NCI-H2107 treated with DMSO at 0.1 percent for 48 hours (cell line): Measurements from ENCODE around the gene ATG14.
A peak's percentile ranks its signal among the peaks of the same experiment; 100 is the strongest.
"Not testable (repeated sequence)": the region's sequence is repeated elsewhere in the genome, so short reads cannot be mapped to it uniquely, and the experiment has no call there.

Experiments
- DNase-seq: peaks from one replicate; lab custom pipeline; 2025; ENCODE audit not compliant: unreplicated experiment; lab: John Stamatoyannopoulos, UW

ATG14 gene

GRCh38 chr14:55434805-55435174 lies 23.2 kb upstream of the ATG14 start:
- no peak for DNase-seq

- no peak for DNase-seq
Measured at GRCh38 chr14:55433880-55434804, 22.5 kb upstream of the ATG14 start.

GRCh38 chr14:55432628-55433027 lies 21.0 kb upstream of the ATG14 start:
- DNase-seq, result no peak

- peak; percentile 89 for DNase-seq
Measured at GRCh38 chr14:55430024-55430690, 18.5 kb upstream of the ATG14 start.

GRCh38 chr14:55427439-55427838 lies 15.8 kb upstream of the ATG14 start:
- DNase-seq, result no peak

GRCh38 chr14:55426891-55427290 lies 15.3 kb upstream of the ATG14 start:
- DNase-seq, result no peak

- DNase-seq, result no peak
Measured at GRCh38 chr14:55425091-55425490, 13.5 kb upstream of the ATG14 start.

- DNase-seq, result no peak
Measured at GRCh38 chr14:55423969-55424368, 12.3 kb upstream of the ATG14 start.

- not testable (repeated sequence) for DNase-seq
Measured at GRCh38 chr14:55422338-55422737, 10.7 kb upstream of the ATG14 start.

GRCh38 chr14:55419663-55420062 lies 8.0 kb upstream of the ATG14 start:
- no peak for DNase-seq

- DNase-seq, result no peak
Measured at GRCh38 chr14:55418411-55418810, 6.8 kb upstream of the ATG14 start.

GRCh38 chr14:55417955-55418354 lies 6.3 kb upstream of the ATG14 start:
- DNase-seq, result no peak

GRCh38 chr14:55416866-55417265 lies 5.2 kb upstream of the ATG14 start:
- DNase-seq, result peak; percentile 26

GRCh38 chr14:55414551-55414950 lies 2.9 kb upstream of the ATG14 start:
- DNase-seq, result no peak

- no peak for DNase-seq
Measured at GRCh38 chr14:55412676-55413075, 1.0 kb upstream of the ATG14 start.

GRCh38 chr14:55410876-55411275 lies 754 bp downstream of the ATG14 start:
- no peak for DNase-seq

GRCh38 chr14:55404173-55404854 lies 7.3 kb downstream of the ATG14 start:
- no peak for DNase-seq

- no peak for DNase-seq
Measured at GRCh38 chr14:55401751-55402150, 9.9 kb downstream of the ATG14 start.

- DNase-seq, result no peak
Measured at GRCh38 chr14:55399852-55400251, 11.8 kb downstream of the ATG14 start.

- DNase-seq, result no peak
Measured at GRCh38 chr14:55399183-55399582, 12.4 kb downstream of the ATG14 start.

GRCh38 chr14:55398679-55399078 lies 13.0 kb downstream of the ATG14 start:
- no peak for DNase-seq

GRCh38 chr14:55389330-55389729 lies 22.3 kb downstream of the ATG14 start:
- no peak for DNase-seq
